DND-41 (cell line): ENCODE results near the gene S100A8.

ENCODE experiments used
- ATAC-seq: fragments of 200-7000 bp; cut with Tn5 transposase; 3 replicates; pipeline ENCODE4 v1.9.1; 2021; ENCODE audit warnings: low read depth; ENCODE audit not compliant: insufficient read depth
- DNase-seq: peaks from one replicate; pipeline ENCODE4 v3.0.0-alpha.2; 2020
- H2AFZ ChIP-seq: 2 replicates; pipeline ENCODE4 v1.6.0; 2012; ENCODE audit warnings: low read depth, low read length
- H3K27ac ChIP-seq: 2 replicates; pipeline ENCODE4 v1.5.1; 2012; ENCODE audit warnings: low read length, inconsistent platforms
- H3K27me3 ChIP-seq: fragments of 200-600 bp; sonication (generic); 2 replicates; pipeline ENCODE4 v1.6.0; 2012; ENCODE audit warnings: low read length, mild to moderate bottlenecking, inconsistent platforms; ENCODE audit not compliant: insufficient read depth, poor library complexity
- H3K36me3 ChIP-seq: 2 replicates; pipeline ENCODE4 v1.5.1; 2012; ENCODE audit warnings: low read length, inconsistent platforms; ENCODE audit not compliant: insufficient read depth
- H3K4me1 ChIP-seq: 2 replicates; pipeline ENCODE4 v1.5.1; 2012; ENCODE audit warnings: mild to moderate bottlenecking, low read length; ENCODE audit not compliant: insufficient read depth
- H3K4me2 ChIP-seq: 2 replicates; pipeline ENCODE4 v1.6.0; 2012; ENCODE audit warnings: mild to moderate bottlenecking, moderate library complexity, low read length, inconsistent platforms; ENCODE audit not compliant: insufficient read depth
- H3K4me3 ChIP-seq, 2 experiments: fragments of 200-600 bp in 1 of 2; shearing (Covaris generic) in 1 of 2; 2 replicates each; pipeline ENCODE4 v1.5.1; 2012 to 2016; ENCODE audit warnings: inconsistent platforms in 2 of 2, low read length in 2 of 2, mild to moderate bottlenecking in 2 of 2, low read depth in 1 of 2, moderate library complexity in 1 of 2
- H3K79me2 ChIP-seq: 2 replicates; pipeline ENCODE4 v1.6.0; 2012; ENCODE audit warnings: low read length, inconsistent platforms; ENCODE audit not compliant: insufficient read depth
- H3K9ac ChIP-seq: 2 replicates; pipeline ENCODE4 v1.6.0; 2012; ENCODE audit warnings: low read depth, mild to moderate bottlenecking, inconsistent platforms, low read length, moderate library complexity
- H3K9me3 ChIP-seq: 2 replicates; pipeline ENCODE4 v1.5.1; 2012; ENCODE audit warnings: low read length, moderate library complexity, mild to moderate bottlenecking, inconsistent platforms; ENCODE audit not compliant: insufficient read depth, severe bottlenecking
- H4K20me1 ChIP-seq: 2 replicates; pipeline ENCODE4 v1.6.0; 2012; ENCODE audit warnings: low read length; ENCODE audit not compliant: insufficient read depth
- EZH2 ChIP-seq: IDR thresholded peaks from 3 replicates; pipeline ENCODE4 v1.6.1; 2012; ENCODE audit warnings: borderline replicate concordance, low read depth, mild to moderate bottlenecking, moderate library complexity, low read length, inconsistent platforms; ENCODE audit not compliant: severe bottlenecking
- TF ChIP-seq, protein P1 (sequence below): IDR thresholded peaks from 2 replicates; pipeline ENCODE4 v1.5.1; 2012; ENCODE audit warnings: borderline replicate concordance, low read length, moderate library complexity, mild to moderate bottlenecking; ENCODE audit not compliant: poor library complexity, severe bottlenecking; ENCODE audit errors: extremely low read depth

Gene S100A8

DNA sequence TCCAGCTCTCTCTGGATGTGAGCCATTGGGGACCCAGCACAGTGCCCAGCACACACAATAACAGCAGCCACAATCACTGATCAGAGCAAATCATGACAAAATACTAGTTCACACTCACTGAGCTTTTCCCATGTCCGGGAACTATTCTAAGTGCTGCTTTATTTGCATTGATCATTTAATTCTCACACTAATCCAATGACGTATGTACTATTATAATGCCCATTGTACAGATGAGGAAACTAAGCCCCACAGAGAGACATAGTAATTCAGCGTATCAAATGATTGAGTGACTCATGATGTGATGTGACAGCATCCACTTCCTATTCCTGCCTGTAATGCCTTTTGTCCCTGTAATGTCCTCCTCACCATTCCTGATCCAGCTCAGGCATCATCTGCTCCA is 1.9 kb upstream of the S100A8 start:
- DNase-seq (no peak), ATAC-seq (no peak)
- Histone ChIP-seq H3K4me2 (no peak overlapping the region), H3K79me2 (no peaks in the 10 kb centered on the region), H3K36me3 (no peaks in the 10 kb centered on the region), H3K27me3 (no peaks in the 10 kb centered on the region), H3K27ac (no peak overlapping the region), H3K9ac (no peak overlapping the region), H3K9me3 (no peaks in the 10 kb centered on the region), H2AFZ (no peak overlapping the region), H3K4me1 (no peaks in the 10 kb centered on the region), H4K20me1 (peaks cover 7% of the 10 kb centered on the region), H3K4me3 (no peak overlapping the region)
- TF ChIP-seq, protein P1, sequence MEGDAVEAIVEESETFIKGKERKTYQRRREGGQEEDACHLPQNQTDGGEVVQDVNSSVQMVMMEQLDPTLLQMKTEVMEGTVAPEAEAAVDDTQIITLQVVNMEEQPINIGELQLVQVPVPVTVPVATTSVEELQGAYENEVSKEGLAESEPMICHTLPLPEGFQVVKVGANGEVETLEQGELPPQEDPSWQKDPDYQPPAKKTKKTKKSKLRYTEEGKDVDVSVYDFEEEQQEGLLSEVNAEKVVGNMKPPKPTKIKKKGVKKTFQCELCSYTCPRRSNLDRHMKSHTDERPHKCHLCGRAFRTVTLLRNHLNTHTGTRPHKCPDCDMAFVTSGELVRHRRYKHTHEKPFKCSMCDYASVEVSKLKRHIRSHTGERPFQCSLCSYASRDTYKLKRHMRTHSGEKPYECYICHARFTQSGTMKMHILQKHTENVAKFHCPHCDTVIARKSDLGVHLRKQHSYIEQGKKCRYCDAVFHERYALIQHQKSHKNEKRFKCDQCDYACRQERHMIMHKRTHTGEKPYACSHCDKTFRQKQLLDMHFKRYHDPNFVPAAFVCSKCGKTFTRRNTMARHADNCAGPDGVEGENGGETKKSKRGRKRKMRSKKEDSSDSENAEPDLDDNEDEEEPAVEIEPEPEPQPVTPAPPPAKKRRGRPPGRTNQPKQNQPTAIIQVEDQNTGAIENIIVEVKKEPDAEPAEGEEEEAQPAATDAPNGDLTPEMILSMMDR, result no peak
- no peak for TF ChIP-seq EZH2

DNA sequence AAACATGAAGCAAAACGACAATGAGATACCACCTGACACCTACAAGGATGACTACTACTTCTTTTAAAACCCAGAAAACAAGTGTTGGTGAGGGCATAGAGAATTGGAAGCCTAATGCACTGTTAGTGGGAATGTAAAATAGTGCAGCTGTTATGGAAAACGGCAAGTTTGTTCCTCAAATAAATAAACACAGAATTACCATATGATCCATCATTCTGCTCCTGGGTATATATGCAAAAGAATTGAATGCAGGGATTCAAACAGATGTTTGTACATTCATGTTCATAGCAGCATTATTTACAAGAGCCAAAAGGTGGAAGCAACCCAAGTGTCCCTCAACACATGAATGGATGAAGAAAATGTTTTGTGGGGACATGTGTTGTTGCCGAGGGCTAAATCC is 1.4 kb upstream of the S100A8 start:
- Histone ChIP-seq H3K9ac (no peak overlapping the region), H3K4me2 (no peak overlapping the region), H2AFZ (no peak overlapping the region), H3K4me3 (no peak overlapping the region), H4K20me1 (peaks cover 7% of the 10 kb centered on the region), H3K4me1 (no peaks in the 10 kb centered on the region), H3K9me3 (no peaks in the 10 kb centered on the region), H3K27ac (no peak overlapping the region), H3K36me3 (no peaks in the 10 kb centered on the region), H3K79me2 (no peaks in the 10 kb centered on the region), H3K27me3 (no peaks in the 10 kb centered on the region)
- ATAC-seq (no peak), DNase-seq (no peak)
- TF ChIP-seq, protein P1, result no peak
- TF ChIP-seq EZH2, result no peak

DNA sequence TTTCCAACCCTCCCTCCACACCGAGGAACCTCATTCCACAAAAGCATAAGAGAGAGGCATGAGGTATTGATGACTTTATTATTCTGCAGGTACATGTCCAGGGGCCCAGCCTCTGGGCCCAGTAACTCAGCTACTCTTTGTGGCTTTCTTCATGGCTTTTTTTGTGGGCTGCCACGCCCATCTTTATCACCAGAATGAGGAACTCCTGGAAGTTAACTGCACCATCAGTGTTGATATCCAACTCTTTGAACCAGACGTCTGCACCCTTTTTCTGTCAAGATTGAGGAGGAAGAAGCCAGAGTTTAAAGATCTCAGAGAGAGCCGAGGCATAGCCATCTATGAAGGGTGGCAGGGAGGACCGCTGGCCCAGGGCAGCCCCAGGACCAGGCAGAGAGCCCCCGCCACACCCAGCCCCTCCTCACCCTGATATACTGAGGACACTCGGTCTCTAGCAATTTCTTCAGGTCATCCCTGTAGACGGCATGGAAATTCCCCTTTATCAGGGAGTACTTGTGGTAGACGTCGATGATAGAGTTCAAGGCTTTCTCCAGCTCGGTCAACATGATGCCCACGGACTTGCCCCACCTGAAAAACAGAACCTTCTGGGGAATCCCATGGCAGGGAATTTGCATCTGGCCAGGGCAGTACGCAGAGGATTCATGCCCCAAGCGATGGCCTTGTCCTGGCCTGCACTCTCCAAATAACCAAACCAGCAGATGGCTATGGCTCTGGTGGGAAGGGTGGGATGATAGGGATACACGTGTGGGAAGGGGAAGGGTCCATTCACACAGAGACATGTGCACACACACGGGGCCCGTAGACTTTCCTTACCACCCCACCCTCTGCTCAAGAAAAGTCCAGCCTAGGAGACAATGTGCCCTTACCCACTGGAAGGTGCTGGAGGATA is 647 bp downstream of the S100A8 start:
- H3K27ac ChIP-seq, result no peak overlapping the region
- H3K79me2 ChIP-seq, result no peaks in the 10 kb centered on the region
- H3K9ac ChIP-seq, result no peak overlapping the region
- no peaks in the 10 kb centered on the region for H3K9me3 ChIP-seq
- H3K36me3 ChIP-seq, result no peaks in the 10 kb centered on the region
- peaks cover 4% of the 10 kb centered on the region; the same call in 1 of the 2 replicates for H4K20me1 ChIP-seq
- H3K4me1 ChIP-seq, result no peaks in the 10 kb centered on the region
- DNase-seq (no peak), ATAC-seq (no peak)
- H3K27me3 ChIP-seq, result no peaks in the 10 kb centered on the region
- H3K4me3 ChIP-seq, result no peak overlapping the region
- TF ChIP-seq EZH2, result no peak
- TF ChIP-seq, protein P1, result no peak
- no peak overlapping the region for H3K4me2 ChIP-seq
- H2AFZ ChIP-seq, result no peak overlapping the region

DNA sequence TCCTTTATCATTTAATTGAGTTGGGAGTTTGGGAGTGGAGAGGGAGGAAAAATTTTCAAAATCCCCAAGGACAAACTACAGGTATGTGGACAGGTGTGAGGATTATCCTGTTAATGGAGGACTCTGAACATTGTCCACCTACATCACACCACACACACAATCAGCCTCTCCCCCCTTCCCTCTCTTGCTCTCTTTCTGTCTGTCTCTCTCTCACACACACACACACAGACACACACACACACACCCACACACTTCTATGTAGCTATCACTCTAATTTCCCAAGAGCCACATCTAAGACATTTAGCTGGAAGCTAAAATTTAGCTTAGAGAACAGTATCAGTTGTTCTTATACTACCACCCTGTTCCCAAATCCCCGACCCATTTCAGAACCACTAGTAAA is 1.5 kb downstream of the S100A8 start:
- no peak overlapping the region for H3K4me2 ChIP-seq
- no peak overlapping the region for H2AFZ ChIP-seq
- H3K9me3 ChIP-seq, result no peaks in the 10 kb centered on the region
- H3K27me3 ChIP-seq, result no peaks in the 10 kb centered on the region
- peaks cover 4% of the 10 kb centered on the region; the same call in 1 of the 2 replicates for H4K20me1 ChIP-seq
- H3K9ac ChIP-seq, result no peak overlapping the region
- no peaks in the 10 kb centered on the region for H3K4me1 ChIP-seq
- TF ChIP-seq EZH2, result no peak
- TF ChIP-seq, protein P1, result no peak
- DNase-seq (no peak), ATAC-seq (no peak)
- no peak overlapping the region for H3K27ac ChIP-seq
- no peaks in the 10 kb centered on the region for H3K79me2 ChIP-seq
- H3K36me3 ChIP-seq, result no peaks in the 10 kb centered on the region
- H3K4me3 ChIP-seq, result no peak overlapping the region
